Muscle layer of duodenum (tissue), 2 donors: ENCODE results near the gene LZIC.

Experiments
- H3K27ac ChIP-seq: one replicate; pipeline ENCODE4 v1.7.0; 2013; ENCODE audit warnings: mild to moderate bottlenecking, low read length
- H3K27me3 ChIP-seq: one replicate; pipeline ENCODE4 v1.7.0; 2013; ENCODE audit warnings: low read depth, mild to moderate bottlenecking, control low read depth, low read length
- H3K36me3 ChIP-seq, 2 donors: one replicate each; pipeline ENCODE4 v1.7.0; 2013; ENCODE audit warnings: low read length in 2 of 2, control low read depth in 1 of 2, mild to moderate bottlenecking in 1 of 2; ENCODE audit not compliant: insufficient read depth in 2 of 2, control insufficient read depth in 1 of 2
- H3K4me1 ChIP-seq, 2 donors: one replicate each; pipeline ENCODE4 v1.7.0; 2013; ENCODE audit warnings: low read length in 2 of 2, mild to moderate bottlenecking in 2 of 2, control low read depth in 1 of 2, moderate library complexity in 1 of 2; ENCODE audit not compliant: insufficient read depth in 2 of 2, control insufficient read depth in 1 of 2
- H3K4me3 ChIP-seq, 2 donors: one replicate each; pipeline ENCODE4 v1.7.0; 2013; ENCODE audit warnings: low read length in 2 of 2, low read depth in 1 of 2, mild to moderate bottlenecking in 1 of 2
- H3K9me3 ChIP-seq, 2 donors: one replicate each; pipeline ENCODE4 v1.7.0; 2013; ENCODE audit warnings: low read length in 2 of 2, control low read depth in 1 of 2, mild to moderate bottlenecking in 1 of 2; ENCODE audit not compliant: control insufficient read depth in 1 of 2
- donor health status: healthy.

LZIC gene

GRCh38 chr1:9882296-9882944 is 60.8 kb downstream of the LZIC start:
- Histone ChIP-seq H3K27me3 (no peaks in the 10 kb centered on the region), H3K4me3 (no peak overlapping the region), H3K27ac (no peak overlapping the region), H3K36me3 (peaks cover 0 to 5% of the 10 kb centered on the region in 2 donors), H3K4me1 (no peaks in the 10 kb centered on the region), H3K9me3 (no peaks in the 10 kb centered on the region)

DNA sequence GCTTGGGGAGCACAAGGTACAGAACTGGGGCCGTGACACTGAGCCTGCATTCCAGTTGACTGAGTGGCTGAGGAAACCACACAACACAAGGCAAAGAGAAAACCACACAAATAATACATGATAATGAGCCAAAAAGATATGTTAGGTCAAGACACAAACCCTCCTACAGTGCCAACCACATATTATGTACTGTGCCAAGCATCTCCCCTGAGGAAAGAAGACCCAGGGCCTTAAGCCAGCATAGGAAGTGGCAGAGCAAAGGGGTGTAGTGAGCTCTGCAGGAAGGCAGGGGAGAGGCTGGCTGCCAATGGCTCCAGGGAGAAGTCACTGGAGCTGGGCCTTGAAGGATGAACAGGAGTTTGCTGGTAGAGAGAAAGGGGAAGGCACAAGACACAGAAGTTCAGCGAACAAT is 61.3 kb downstream of the LZIC start:
- Histone ChIP-seq H3K36me3 (peaks cover 0 to 5% of the 10 kb centered on the region in 2 donors), H3K4me3 (no peak overlapping the region), H3K4me1 (no peaks in the 10 kb centered on the region), H3K27ac (no peak overlapping the region), H3K27me3 (no peaks in the 10 kb centered on the region), H3K9me3 (no peaks in the 10 kb centered on the region)
